ENCODE measurements around the gene COPG1. TPM values are rescaled to one million over a fixed set of nuclear protein-coding genes. Genes with fewer than 3 reads are reported as not detected.

COPG1 gene
- total and polyA plus RNA-seq, 5 donors: 76.3 to 133 (median 102) TPM

- Histone ChIP-seq H3K27me3 (ENCODE audit: control insufficient read depth, insufficient read depth) (no peaks in the 10 kb centered on the region), H3K4me1 (ENCODE audit: control insufficient read depth, insufficient read depth, low read length) (peaks cover 3% of the 10 kb centered on the region), H3K4me3 (ENCODE audit: low read length) (peak overlapping the region; percentile 75), H3K27ac (ENCODE audit: low read length) (no peak overlapping the region), H3K9me3 (ENCODE audit: control insufficient read depth, low read length) (no peaks in the 10 kb centered on the region)
- 73% methylated on average over 2 of the region's 2 CpGs for WGBS
- no peak for DNase-seq
- intact Hi-C loops (cut with DNase I): no loop called here
- no peak for ATAC-seq
These were observed 30.8 kb downstream of the COPG1 start for GRCh38 chr3:129280183-129280582.

- 73% methylated on average over 5 of the region's 5 CpGs for WGBS
- ATAC-seq: no peak
- Histone ChIP-seq H3K27me3 (ENCODE audit: control insufficient read depth, insufficient read depth) (no peaks in the 10 kb centered on the region), H3K4me3 (ENCODE audit: low read length) (no peak overlapping the region), H3K27ac (ENCODE audit: low read length) (no peak overlapping the region), H3K4me1 (ENCODE audit: control insufficient read depth, insufficient read depth, low read length) (peaks cover 3% of the 10 kb centered on the region), H3K9me3 (ENCODE audit: control insufficient read depth, low read length) (no peaks in the 10 kb centered on the region)
- no peak for DNase-seq
- intact Hi-C loops (cut with DNase I): no loop called here
These were observed 32.3 kb downstream of the COPG1 start for GRCh38 chr3:129281726-129282125.

GRCh38 chr3:129282727-129283327 lies 33.4 kb downstream of the COPG1 start:
- ATAC-seq (no peak), DNase-seq (no peak)
- H3K27ac ChIP-seq (ENCODE audit: low read length): no peak overlapping the region
- 41% methylated on average over 6 of the region's 6 CpGs for WGBS
- no peaks in the 10 kb centered on the region for H3K27me3 ChIP-seq (ENCODE audit: control insufficient read depth, insufficient read depth)
- intact Hi-C loops (cut with DNase I): no loop called here
- H3K9me3 ChIP-seq (ENCODE audit: control insufficient read depth, low read length): no peaks in the 10 kb centered on the region
- H3K4me3 ChIP-seq (ENCODE audit: low read length): no peak overlapping the region
- H3K4me1 ChIP-seq (ENCODE audit: control insufficient read depth, insufficient read depth, low read length): peaks cover 3% of the 10 kb centered on the region

- intact Hi-C loops (cut with DNase I): no loop called here
- Histone ChIP-seq H3K9me3 (ENCODE audit: control insufficient read depth, low read length) (no peaks in the 10 kb centered on the region), H3K4me3 (ENCODE audit: low read length) (no peak overlapping the region), H3K27ac (ENCODE audit: low read length) (no peak overlapping the region), H3K27me3 (ENCODE audit: control insufficient read depth, insufficient read depth) (no peaks in the 10 kb centered on the region), H3K4me1 (ENCODE audit: control insufficient read depth, insufficient read depth, low read length) (no peaks in the 10 kb centered on the region)
- ATAC-seq: no peak
- no peak for DNase-seq
- 80% methylated on average over 2 of the region's 2 CpGs for WGBS
These were observed 36.7 kb downstream of the COPG1 start for GRCh38 chr3:129286081-129286480.

- ATAC-seq (no peak), DNase-seq (no peak)
- Histone ChIP-seq H3K9me3 (ENCODE audit: control insufficient read depth, low read length) (no peaks in the 10 kb centered on the region), H3K27ac (ENCODE audit: low read length) (no peak overlapping the region), H3K4me1 (ENCODE audit: control insufficient read depth, insufficient read depth, low read length) (no peaks in the 10 kb centered on the region), H3K4me3 (ENCODE audit: low read length) (no peak overlapping the region), H3K27me3 (ENCODE audit: control insufficient read depth, insufficient read depth) (no peaks in the 10 kb centered on the region)
- intact Hi-C loops (cut with DNase I): no loop called here
- WGBS: 83% methylated on average over 3 of the region's 3 CpGs
These were observed 39.0 kb downstream of the COPG1 start for GRCh38 chr3:129288446-129288845.

GRCh38 chr3:129289201-129289921 lies 40.0 kb downstream of the COPG1 start:
- no peak overlapping the region for H3K27ac ChIP-seq (ENCODE audit: low read length)
- no peak overlapping the region for H3K4me3 ChIP-seq (ENCODE audit: low read length)
- no peaks in the 10 kb centered on the region for H3K9me3 ChIP-seq (ENCODE audit: control insufficient read depth, low read length)
- intact Hi-C loops (cut with DNase I): no loop called here
- 91% methylated on average over 6 of the region's 6 CpGs for WGBS
- ATAC-seq: no peak
- no peaks in the 10 kb centered on the region for H3K4me1 ChIP-seq (ENCODE audit: control insufficient read depth, insufficient read depth, low read length)
- DNase-seq: no peak
- no peaks in the 10 kb centered on the region for H3K27me3 ChIP-seq (ENCODE audit: control insufficient read depth, insufficient read depth)

- Histone ChIP-seq H3K9me3 (ENCODE audit: control insufficient read depth, low read length) (no peaks in the 10 kb centered on the region), H3K27ac (ENCODE audit: low read length) (no peak overlapping the region), H3K4me1 (ENCODE audit: control insufficient read depth, insufficient read depth, low read length) (no peaks in the 10 kb centered on the region), H3K4me3 (ENCODE audit: low read length) (no peak overlapping the region), H3K27me3 (ENCODE audit: control insufficient read depth, insufficient read depth) (no peaks in the 10 kb centered on the region)
- no peak for ATAC-seq
- WGBS: 71% methylated on average over 4 of the region's 4 CpGs
- intact Hi-C loops (cut with DNase I): no loop called here
- no peak for DNase-seq
These were observed 42.0 kb downstream of the COPG1 start for GRCh38 chr3:129291236-129291886.

GRCh38 chr3:129295286-129295685 lies 45.9 kb downstream of the COPG1 start:
- Histone ChIP-seq H3K9me3 (ENCODE audit: control insufficient read depth, low read length) (no peaks in the 10 kb centered on the region), H3K27me3 (ENCODE audit: control insufficient read depth, insufficient read depth) (no peaks in the 10 kb centered on the region), H3K4me1 (ENCODE audit: control insufficient read depth, insufficient read depth, low read length) (no peaks in the 10 kb centered on the region), H3K4me3 (ENCODE audit: low read length) (no peak overlapping the region), H3K27ac (ENCODE audit: low read length) (no peak overlapping the region)
- WGBS: 86% methylated on average over 5 of the region's 5 CpGs
- intact Hi-C loops (cut with DNase I): no loop called here
- ATAC-seq (no peak), DNase-seq (no peak)

GRCh38 chr3:129304146-129304961 lies 54.9 kb downstream of the COPG1 start:
- Histone ChIP-seq H3K27me3 (ENCODE audit: control insufficient read depth, insufficient read depth) (no peaks in the 10 kb centered on the region), H3K4me1 (ENCODE audit: control insufficient read depth, insufficient read depth, low read length) (peaks cover 2% of the 10 kb centered on the region), H3K27ac (ENCODE audit: low read length) (peak overlapping the region; percentile 63), H3K4me3 (ENCODE audit: low read length) (no peak overlapping the region), H3K9me3 (ENCODE audit: control insufficient read depth, low read length) (no peaks in the 10 kb centered on the region)
- ATAC-seq (no peak), DNase-seq (no peak)
- WGBS: 52% methylated on average over 3 of the region's 3 CpGs
- intact Hi-C loops (cut with DNase I): no loop called here

- Histone ChIP-seq H3K4me3 (ENCODE audit: low read length) (no peak overlapping the region), H3K27me3 (ENCODE audit: control insufficient read depth, insufficient read depth) (no peaks in the 10 kb centered on the region), H3K9me3 (ENCODE audit: control insufficient read depth, low read length) (no peaks in the 10 kb centered on the region), H3K4me1 (ENCODE audit: control insufficient read depth, insufficient read depth, low read length) (peaks cover 2% of the 10 kb centered on the region), H3K27ac (ENCODE audit: low read length) (peak overlapping the region; percentile 63)
- ATAC-seq (peak; percentile 12 to 17), DNase-seq (no peak)
- 90% methylated on average over 1 of the region's 1 CpG for WGBS
- intact Hi-C loops (cut with DNase I): no loop called here
These were observed 55.5 kb downstream of the COPG1 start for GRCh38 chr3:129304962-129305222.

- no peaks in the 10 kb centered on the region for H3K27me3 ChIP-seq (ENCODE audit: control insufficient read depth, insufficient read depth)
- peak; percentile 92 to 93 for ATAC-seq
- peak overlapping the region; percentile 68 for H3K27ac ChIP-seq (ENCODE audit: low read length)
- peak overlapping the region; percentile 0 for H3K4me3 ChIP-seq (ENCODE audit: low read length)
- H3K4me1 ChIP-seq (ENCODE audit: control insufficient read depth, insufficient read depth, low read length): peaks cover 2% of the 10 kb centered on the region
- 18% methylated on average over 26 of the region's 26 CpGs for WGBS
- intact Hi-C loops (cut with DNase I): no loop called here
- no peaks in the 10 kb centered on the region for H3K9me3 ChIP-seq (ENCODE audit: control insufficient read depth, low read length)
- peak; percentile 91 to 95 (median 94) for DNase-seq
These were observed 56.2 kb downstream of the COPG1 start for GRCh38 chr3:129305592-129306091.

Data from right cardiac atrium (tissue), 5 donors.